HCT116 (cell line): ENCODE measurements around the gene SLC27A3.

ENCODE experiments used
- CEBPB ChIP-seq: IDR thresholded peaks from 2 replicates; pipeline ENCODE4 v1.6.1; 2012; ENCODE audit warnings: low read depth
- CTCF ChIP-seq, 3 experiments: fragments of 200-600 bp in 1 of 3; sonication (generic) in 1 of 3; IDR thresholded peaks in 2 of 3; conservative IDR thresholded peaks in 1 of 3; 2 replicates each; pipeline ENCODE4 v1.5.1; 2012 to 2017; ENCODE audit warnings: low read depth in 2 of 3, low read length in 2 of 3, antibody characterized with exemption in 1 of 3, borderline replicate concordance in 1 of 3, control low read depth in 1 of 3, mild to moderate bottlenecking in 1 of 3, mixed read lengths in 1 of 3, mixed run types in 1 of 3, moderate library complexity in 1 of 3; ENCODE audit not compliant: insufficient read depth in 1 of 3
- EZH2phosphoT487 ChIP-seq: fragments of 200-600 bp; IDR thresholded peaks from 2 replicates; pipeline ENCODE4 v1.6.1; 2018; ENCODE audit warnings: antibody characterized with exemption, borderline replicate concordance
- FOSL1 ChIP-seq: IDR thresholded peaks from 2 replicates; pipeline ENCODE4 v1.6.1; 2012; ENCODE audit warnings: low read depth
- MAX ChIP-seq: IDR thresholded peaks from 2 replicates; pipeline ENCODE4 v1.6.1; 2012
- POLR2A ChIP-seq: IDR thresholded peaks from 2 replicates; pipeline ENCODE4 v1.7.0; 2011; ENCODE audit warnings: borderline replicate concordance; ENCODE audit not compliant: insufficient read depth, insufficient read length; ENCODE audit errors: extremely low read depth
- POLR2AphosphoS5 ChIP-seq: IDR thresholded peaks from 2 replicates; pipeline ENCODE4 v1.6.1; 2011; ENCODE audit warnings: mild to moderate bottlenecking, low read depth, low read length, moderate library complexity
- REST ChIP-seq: IDR thresholded peaks from 2 replicates; pipeline ENCODE4 v1.6.1; 2012; ENCODE audit warnings: low read depth
- SIN3A ChIP-seq: IDR thresholded peaks from 2 replicates; pipeline ENCODE4 v1.6.1; 2012; ENCODE audit warnings: low read depth
- ZBTB33 ChIP-seq: IDR thresholded peaks from 2 replicates; pipeline ENCODE4 v1.6.1; 2011; ENCODE audit warnings: mild to moderate bottlenecking, low read length, moderate library complexity; ENCODE audit not compliant: insufficient replicate concordance; ENCODE audit errors: extremely low read depth

GRCh38 chr1:153805886-153806719 lies 30.9 kb downstream of the SLC27A3 start:
- no peak for TF ChIP-seq EZH2phosphoT487
- TF ChIP-seq CTCF (IDR thresholded peaks at IDR 0.05 in 2 of 3, conservative IDR thresholded peaks at IDR 0.05 in 1 of 3; ENCODE audit: borderline replicate concordance in 1 of 3, insufficient read depth in 1 of 3, low read depth in 2 of 3, low read length in 2 of 3): no peak
- TF ChIP-seq POLR2A: no peak
- no peak for TF ChIP-seq CEBPB
- TF ChIP-seq MAX: no peak
- no peak for TF ChIP-seq SIN3A
- TF ChIP-seq POLR2AphosphoS5: no peak
- TF ChIP-seq REST: no peak
- TF ChIP-seq ZBTB33: no peak
- no peak for TF ChIP-seq FOSL1
